HL-60 (cell line): ENCODE data around the gene XAB2.

ENCODE experiments used
- GABPA ChIP-seq: IDR thresholded peaks from 2 replicates; pipeline ENCODE4 v1.6.1; 2012; ENCODE audit warnings: low read depth
- POLR2AphosphoS5 ChIP-seq: IDR thresholded peaks from 2 replicates; pipeline ENCODE4 v1.6.1; 2012; ENCODE audit warnings: low read depth
- REST ChIP-seq: IDR thresholded peaks from 2 replicates; pipeline ENCODE4 v1.6.1; 2012; ENCODE audit warnings: low read depth; ENCODE audit not compliant: insufficient replicate concordance
- TF ChIP-seq, protein P1 (sequence below): IDR thresholded peaks from one replicate; pipeline ENCODE4 v1.5.1; 2011; ENCODE audit warnings: low read length, control low read depth, inconsistent platforms; ENCODE audit not compliant: insufficient read depth

DNA sequence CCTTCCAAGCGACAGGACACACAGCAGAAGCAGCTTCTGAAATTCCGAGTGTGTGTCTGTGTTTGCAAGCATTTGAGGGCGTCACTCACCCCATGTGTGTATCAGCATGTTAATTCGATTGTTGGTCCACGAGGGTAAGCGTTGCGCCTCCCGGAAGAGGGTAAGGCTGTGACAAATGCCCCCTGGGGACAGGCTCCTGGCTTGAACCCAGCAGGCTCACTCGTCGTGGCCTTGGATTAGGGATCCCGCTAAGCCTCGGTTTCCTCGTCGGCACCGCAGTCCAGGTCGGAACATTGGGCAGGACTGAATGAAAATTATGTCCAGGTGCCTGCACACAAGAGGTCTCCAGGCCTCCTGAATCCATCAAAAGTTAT is 7.0 kb upstream of the XAB2 start:
- TF ChIP-seq GABPA (no peak), REST (no peak), POLR2AphosphoS5 (no peak)
- TF ChIP-seq, protein P1, sequence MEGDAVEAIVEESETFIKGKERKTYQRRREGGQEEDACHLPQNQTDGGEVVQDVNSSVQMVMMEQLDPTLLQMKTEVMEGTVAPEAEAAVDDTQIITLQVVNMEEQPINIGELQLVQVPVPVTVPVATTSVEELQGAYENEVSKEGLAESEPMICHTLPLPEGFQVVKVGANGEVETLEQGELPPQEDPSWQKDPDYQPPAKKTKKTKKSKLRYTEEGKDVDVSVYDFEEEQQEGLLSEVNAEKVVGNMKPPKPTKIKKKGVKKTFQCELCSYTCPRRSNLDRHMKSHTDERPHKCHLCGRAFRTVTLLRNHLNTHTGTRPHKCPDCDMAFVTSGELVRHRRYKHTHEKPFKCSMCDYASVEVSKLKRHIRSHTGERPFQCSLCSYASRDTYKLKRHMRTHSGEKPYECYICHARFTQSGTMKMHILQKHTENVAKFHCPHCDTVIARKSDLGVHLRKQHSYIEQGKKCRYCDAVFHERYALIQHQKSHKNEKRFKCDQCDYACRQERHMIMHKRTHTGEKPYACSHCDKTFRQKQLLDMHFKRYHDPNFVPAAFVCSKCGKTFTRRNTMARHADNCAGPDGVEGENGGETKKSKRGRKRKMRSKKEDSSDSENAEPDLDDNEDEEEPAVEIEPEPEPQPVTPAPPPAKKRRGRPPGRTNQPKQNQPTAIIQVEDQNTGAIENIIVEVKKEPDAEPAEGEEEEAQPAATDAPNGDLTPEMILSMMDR = no peak
